Cerebellar cortex (tissue), 1 donor: ENCODE measurements around the gene UGT1A8.
"Not testable (repeated sequence)": the region's sequence is repeated elsewhere in the genome, so short reads cannot be mapped to it uniquely, and the experiment has no call there.

Experiments used
- DNase-seq: peaks from one replicate; pipeline ENCODE4 v3.0.0-alpha.2; 2015; ENCODE audit warnings: low spot score

Gene UGT1A8

GRCh38 chr2:233714121-233714520, 96.7 kb downstream of the UGT1A8 start:
- no peak for DNase-seq

GRCh38 chr2:233718552-233718951, 101.1 kb downstream of the UGT1A8 start, which contains the start of gene UGT1A4:
UGT1A4 (plus strand) TSS chr2:233718736; CDS start chr2:233718821, 85 bp downstream.
- no peak for DNase-seq

DNA sequence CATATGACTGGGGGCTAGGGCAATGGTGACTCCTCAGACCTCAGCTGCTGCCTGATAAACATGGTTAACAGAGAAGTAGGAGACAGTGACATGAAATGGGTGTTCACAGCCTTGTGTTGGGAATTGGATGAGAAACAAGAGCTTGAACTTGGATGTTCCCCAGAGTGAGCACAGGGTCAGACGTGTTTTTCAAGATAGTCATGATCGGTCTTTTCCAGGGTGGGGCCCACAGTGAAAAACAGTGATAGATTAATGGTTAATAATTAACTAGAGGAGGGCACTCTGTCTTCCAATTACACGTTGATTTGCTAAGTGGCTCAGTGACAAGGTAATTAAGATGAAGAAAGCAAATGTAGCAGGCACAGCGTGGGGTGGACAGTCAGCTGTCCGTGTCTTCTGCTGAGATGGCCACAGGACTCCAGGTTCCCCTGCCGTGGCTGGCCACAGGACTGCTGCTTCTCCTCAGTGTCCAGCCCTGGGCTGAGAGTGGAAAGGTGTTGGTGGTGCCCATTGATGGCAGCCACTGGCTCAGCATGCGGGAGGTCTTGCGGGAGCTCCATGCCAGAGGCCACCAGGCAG, 111.4 kb downstream of the UGT1A8 start, which contains the start of gene UGT1A3:
Gene UGT1A3 (plus strand): TSS at position 320 of the 579 bp plus-strand sequence. CDS start 85 bp downstream, at position 405.
- DNase-seq, result no peak

DNA sequence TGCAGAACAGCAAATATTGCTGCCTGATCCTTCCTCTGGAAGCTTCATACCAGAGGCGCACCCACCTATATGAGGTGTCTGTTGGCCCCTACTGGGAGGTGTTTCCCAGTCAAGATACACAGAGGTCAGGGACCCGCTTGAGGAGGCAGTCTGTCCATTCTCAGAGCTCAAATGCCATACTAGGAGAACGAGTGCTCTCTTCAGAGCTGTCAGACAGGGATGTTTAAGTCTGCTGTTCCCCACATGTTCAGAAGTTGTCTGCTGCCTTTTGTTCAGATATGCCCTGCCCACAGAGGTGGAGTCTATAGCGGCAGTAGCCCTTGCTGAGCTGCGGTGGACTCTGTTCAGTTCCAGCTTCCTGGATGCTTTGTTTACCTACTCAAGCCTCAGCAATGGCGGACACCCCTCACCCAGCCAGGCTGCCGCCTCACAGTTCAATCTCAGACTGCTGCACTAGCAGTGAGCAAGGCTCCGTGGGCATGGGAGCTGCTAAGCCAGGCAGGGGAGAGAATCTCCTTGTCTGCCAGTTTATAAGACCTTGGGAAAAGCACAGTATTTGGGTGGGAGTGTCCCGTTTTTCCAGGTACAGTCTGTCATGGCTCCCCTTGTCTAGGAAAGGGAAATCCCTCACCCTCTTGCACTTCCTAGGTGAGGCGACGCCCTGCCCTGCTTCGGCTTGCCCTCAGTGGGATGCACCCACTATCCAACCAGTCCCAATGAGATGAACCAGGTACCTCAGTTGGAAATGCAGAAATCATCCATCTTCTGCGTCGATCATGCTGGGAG, 119.6 kb downstream of the UGT1A8 start:
- DNase-seq, result not testable (repeated sequence)

- DNase-seq, result no peak
Measured at GRCh38 chr2:233740870-233741269, 123.4 kb downstream of the UGT1A8 start.

DNA sequence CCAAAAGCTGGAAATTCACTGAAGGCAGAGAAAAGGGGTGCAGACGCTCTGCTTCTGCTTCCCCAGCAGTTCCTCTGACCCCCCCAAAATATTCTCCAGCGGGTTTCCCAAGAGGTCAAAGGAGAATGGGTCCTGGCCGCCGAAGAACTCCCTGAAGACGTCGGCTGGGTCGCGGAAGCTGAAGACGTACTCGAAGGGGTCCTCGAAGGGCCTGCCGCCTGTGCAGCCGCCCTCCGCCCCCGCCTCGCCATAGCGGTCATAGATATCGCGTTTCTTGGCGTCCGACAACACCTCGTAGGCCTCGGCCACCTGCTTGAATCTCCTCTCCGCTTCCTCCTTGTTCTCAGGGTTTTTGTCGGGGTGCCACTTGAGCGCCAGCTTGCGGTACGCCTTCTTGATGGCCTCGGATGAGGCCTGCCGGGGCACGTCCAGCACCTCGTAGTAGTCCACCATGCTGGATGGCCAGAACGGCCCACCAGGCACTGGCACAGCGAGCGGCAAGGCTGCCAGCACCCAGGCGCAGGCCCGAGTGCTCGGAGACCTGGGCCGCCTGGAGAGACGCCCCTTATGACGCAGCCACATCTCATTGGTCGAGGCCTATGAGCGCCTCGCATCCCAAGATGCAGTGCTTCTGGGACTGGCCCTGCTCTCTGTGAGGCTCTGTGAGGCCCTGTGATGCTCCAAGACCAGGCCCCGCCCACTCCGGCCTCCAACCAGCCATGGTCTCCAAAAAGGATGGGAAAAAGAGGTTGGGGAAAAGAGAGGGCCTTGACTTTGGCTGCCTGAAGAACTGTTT, 126.2 kb downstream of the UGT1A8 start:
- DNase-seq, result no peak

DNA sequence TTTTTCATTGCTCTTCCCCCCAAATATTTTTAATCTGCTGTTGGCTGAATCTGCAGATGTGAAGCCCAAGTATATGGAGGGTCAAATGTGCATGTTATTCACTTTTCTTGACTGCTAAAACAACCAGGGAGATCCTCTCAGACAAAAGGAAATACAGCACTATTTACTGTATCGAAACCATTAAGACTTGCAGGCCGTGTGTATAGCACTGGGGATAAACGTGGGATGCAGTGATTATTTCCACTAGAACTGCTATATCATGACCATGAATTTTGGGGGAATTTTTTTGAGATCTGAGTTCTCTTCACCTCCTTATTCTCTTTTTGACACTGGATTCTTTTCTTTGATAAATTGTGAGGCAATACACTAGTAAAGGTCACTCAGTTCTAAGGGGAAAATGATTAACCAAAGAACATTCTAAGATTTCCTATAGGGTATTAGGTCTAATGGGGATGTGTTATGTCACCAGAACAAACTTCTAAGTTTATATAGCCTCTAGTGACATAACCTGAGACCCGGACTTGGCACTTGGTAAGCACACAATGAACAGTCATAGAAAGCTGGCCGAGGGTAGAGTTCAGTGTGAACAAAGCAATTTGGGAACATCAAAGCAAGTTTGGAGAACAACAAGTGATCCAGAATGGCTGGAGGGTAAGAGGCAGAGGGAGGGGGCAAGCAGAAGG, 127.8 kb downstream of the UGT1A8 start:
- no peak for DNase-seq

DNA sequence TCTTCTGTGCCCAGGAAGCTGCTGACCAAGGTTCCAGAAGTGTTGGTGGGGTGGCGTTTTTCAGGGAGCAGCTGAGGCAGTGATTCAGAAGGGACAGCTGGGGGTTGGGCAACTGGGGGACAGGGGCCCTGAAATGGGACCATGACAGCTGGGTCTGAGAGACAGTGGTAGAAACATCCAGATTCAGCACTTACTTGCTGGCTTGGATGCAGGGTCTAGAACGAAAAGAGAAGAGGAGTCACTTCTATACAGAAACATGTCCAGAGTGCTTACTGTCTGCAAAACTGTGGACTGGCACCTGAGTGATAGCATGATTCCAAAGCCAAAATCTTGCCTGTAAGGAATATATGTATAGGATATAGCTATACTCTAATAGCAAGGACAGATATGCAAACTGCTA, 128.4 kb downstream of the UGT1A8 start:
- not testable (repeated sequence) for DNase-seq

DNA sequence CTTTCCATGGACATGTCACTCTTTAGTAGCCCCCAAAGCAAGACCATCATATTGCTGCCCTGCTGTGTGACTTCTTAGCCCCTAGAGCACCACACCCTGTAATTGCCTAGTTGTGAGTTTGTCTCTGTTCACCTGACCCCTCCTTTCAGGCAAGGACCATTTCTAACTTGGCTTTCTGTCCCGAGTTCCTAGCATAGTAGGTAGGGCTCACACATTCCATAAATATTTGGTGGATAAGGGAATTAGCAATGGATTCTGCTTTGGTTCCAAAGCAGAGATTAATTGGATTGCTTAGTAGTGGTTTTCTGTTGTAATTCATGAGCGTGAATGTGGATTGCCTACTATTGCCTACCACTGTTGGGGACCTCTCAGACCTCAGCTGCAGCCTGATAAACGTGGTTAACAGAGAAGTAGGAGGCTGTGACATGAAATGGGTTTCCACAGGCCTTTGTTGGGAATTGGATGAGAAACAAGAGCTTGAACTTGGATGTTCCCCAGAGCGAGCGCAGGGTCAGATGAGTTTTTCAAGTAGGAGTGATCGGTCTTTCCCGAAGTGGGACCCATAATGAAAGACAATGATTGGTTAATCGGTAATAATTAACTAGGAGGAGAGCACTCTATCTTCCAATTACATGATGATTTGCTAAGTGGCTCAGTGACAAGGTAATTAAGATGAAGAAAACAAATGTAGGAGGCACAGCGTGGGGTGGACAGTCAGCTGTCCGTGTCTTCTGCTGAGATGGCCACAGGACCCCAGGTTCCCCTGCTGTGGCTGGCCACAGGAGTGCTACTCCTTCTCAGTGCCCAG, 129.2 kb downstream of the UGT1A8 start:
- no peak for DNase-seq

DNA sequence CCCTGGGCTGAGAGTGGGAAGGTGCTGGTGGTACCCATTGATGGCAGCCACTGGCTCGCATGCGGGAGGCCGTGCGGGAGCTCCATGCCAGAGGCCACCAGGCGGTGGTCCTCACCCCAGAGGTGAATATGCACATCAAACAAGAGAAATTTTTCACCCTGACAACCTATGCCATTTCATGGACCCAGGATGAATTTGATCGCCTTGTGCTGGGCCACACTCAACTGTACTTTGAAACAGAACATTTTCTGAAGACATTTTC, 129.8 kb downstream of the UGT1A8 start:
- no peak for DNase-seq

DNA sequence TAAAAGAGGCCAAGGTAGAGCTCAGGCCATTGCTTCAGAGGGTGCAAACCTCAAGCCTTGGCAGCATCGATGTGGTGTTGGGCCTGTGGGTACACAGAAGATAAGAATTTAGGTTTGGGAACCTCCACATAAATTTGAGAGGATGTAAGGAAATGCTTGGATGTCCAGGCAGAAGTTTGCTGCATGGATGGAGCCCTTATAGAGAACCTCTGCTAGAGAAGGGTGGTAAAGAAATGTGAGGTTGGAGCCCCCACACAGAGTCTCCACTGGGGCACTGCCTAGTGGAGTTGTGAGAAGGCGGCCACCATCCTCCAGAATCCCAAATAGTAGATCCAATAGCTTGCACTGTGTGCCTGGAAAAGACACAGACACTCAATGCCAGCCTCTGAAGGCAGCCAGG, 133.3 kb downstream of the UGT1A8 start:
- not testable (repeated sequence) for DNase-seq

DNA sequence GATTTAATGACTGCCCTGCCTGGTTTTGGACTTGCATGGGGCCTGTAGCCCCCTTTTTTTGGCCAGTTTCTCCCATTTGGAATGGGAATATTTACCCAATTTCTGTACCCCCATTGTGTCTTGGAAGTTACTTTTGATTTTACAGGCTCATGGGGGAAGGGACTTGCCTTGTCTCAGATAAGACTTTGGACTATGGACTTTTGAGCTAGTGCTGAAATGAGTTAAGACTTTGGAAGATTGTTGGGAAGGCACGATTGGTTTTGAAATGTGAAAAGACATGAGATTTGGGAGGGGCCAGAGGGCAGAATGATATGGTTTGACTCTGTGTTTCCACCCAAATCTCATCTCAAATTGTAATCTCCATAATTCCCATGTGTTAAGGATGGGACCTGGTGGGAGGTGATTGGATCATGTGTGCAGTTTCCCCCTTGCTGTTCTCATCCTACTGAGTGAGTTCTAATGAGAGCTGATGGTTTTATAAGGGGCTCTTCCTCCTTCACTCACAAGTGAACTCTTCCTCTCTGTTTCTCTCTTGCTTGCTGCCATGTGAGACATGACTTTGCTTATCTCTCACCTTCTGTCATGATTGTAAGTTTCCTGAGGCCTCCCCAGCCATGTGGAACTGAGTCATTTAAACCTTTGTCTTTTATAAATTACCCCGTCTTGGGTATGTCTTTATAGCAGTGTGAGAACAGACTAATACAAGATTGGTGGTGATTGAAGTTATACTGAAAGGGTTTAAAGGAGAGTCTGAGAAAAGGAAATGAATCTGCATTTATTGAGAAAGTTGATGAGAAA, 134.0 kb downstream of the UGT1A8 start:
- not testable (repeated sequence) for DNase-seq

DNA sequence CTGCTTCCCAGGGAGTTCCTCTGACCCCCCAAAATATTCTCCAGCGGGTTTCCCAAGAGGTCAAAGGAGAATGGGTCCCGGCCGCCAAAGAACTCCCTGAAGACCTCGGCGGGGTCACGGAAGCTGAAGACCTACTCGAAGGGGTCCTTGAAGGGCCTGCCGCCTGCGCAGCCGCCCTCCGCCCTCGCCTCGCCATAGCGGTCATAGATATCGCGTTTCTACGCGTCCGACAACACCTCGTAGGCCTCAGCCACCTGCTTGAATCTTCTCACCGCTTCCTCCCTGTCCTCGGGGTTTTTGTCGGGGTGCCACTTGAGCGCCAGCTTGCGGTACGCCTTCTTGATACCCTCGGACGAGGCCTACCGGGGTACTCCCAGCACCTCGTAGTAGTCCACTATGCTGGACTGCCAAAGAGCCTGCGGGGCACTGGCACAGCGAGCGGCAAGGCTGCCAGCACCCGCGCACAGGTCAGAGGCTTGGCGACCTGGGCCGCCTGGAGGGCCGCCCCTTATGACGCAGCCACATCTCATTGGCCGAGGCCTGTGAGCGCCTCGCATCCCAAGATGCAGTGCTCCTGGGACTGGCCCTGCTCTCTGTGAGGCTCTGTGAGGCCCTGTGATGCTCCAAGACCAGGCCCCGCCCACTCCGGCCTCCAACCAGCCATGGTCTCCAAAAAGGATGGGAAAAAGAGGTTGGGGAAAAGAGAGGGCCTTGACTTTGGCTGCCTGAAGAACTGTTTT, 137.6 kb downstream of the UGT1A8 start:
- DNase-seq, result no peak

DNA sequence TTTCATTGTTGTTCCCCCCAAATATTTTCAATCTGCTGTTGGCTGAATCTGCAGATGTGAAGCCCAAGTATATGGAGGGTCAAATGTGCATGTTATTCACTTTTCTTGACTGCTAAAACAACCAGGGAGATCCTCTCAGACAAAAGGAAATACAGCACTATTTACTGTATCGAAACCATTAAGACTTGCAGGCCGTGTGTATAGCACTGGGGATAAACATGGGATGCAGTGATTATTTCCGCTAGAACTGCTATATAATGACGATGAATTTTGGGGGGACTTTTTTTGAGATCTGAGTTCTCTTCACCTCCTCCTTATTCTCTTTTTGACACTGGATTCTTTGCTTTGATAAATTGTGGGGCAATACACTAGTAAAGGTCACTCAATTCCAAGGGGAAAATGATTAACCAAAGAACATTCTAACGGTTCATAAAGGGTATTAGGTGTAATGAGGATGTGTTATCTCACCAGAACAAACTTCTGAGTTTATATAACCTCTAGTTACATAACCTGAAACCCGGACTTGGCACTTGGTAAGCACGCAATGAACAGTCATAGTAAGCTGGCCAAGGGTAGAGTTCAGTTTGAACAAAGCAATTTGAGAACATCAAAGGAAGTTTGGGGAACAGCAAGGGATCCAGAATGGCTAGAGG, 139.1 kb downstream of the UGT1A8 start:
- no peak for DNase-seq

- no peak for DNase-seq
Measured at GRCh38 chr2:233758141-233758540, 140.7 kb downstream of the UGT1A8 start.

DNA sequence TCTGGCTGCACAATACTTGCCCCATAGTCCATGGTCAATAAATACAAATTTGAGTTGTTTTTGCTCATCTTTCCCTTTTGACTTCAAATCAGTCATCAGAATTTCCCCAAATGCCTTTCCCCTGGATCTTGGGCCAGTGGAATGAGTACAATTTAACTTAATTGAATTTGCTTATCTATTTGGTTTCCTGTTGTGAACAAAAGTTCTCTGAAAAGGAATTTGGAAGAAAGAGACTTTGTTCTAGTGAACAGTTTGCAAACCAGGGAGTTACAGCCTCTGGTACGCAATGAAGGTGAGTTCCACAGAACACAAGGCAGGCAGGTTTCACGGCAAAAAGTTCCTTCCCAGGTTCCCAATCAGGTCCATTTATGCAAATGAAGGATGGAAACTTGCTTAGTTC, 141.4 kb downstream of the UGT1A8 start:
- DNase-seq, result no peak

DNA sequence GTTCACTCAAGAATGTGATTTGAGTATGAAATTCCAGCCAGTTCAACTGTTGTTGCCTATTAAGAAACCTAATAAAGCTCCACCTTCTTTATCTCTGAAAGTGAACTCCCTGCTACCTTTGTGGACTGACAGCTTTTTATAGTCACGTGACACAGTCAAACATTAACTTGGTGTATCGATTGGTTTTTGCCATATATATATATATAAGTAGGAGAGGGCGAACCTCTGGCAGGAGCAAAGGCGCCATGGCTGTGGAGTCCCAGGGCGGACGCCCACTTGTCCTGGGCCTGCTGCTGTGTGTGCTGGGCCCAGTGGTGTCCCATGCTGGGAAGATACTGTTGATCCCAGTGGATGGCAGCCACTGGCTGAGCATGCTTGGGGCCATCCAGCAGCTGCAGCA, 142.6 kb downstream of the UGT1A8 start, which contains the start of gene UGT1A1:
Gene UGT1A1 (plus strand): TSS at position 228 of the 400 bp plus-strand sequence. CDS start 18 bp downstream, at position 246.
- no peak for DNase-seq

DNA sequence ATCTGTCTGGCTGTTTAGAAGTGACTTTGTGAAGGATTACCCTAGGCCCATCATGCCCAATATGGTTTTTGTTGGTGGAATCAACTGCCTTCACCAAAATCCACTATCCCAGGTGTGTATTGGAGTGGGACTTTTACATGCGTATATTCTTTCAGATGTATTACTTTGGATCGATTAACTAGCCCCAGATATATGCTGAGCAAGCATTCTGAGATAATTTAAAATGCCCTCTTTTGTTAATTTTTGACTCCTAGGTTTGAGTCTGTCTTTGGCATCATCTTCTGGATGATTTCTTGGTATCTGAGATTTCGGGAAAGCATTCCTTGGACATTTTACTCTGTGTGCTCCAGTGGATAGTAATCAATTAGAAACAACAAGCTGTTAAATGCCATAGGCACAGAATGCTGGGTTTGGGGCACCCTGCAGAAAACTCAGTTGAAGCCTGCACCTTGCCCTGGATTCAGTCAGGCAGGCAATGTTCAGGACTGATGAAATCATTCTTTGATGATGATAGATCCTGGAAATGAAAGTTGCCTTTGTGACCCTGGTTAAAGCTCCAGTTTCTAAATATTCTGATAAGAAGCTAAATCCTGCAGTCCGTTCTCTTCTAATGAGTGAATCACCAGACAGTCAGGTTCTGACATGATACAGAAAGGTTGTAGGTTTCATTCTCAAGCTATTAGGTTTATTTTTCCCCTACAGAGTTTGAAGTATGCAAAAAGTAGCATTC, 143.8 kb downstream of the UGT1A8 start:
- no peak for DNase-seq

- DNase-seq, result no peak
Measured at GRCh38 chr2:233764264-233764663, 146.8 kb downstream of the UGT1A8 start.
